ENCODE data around the gene MRTFB. TPM values are rescaled to one million over a fixed set of nuclear protein-coding genes. Genes with fewer than 3 reads are reported as not detected.

The MRTFB gene
- total RNA-seq, 4 donors from 2014 or later: 37.8 to 82.7 (median 47.9) TPM

GRCh38 chr16:14050291-14051027 lies 20.7 kb upstream of the MRTFB start:
- intact Hi-C loops (cut with DNase I; ENCODE audit: low total_unique reads) (no loop called here), in situ Hi-C loops (cut with MboI; ENCODE audit: low pct_ligation_motif_present in 1 of 4, low pct_unique_long_range_greater_than_20kb in 1 of 4, low sequenced_read_pairs in 3 of 4) (loop anchor here in 1 of 4 donors (25.0 kb wide), 1 partner anchor 112 kb away; no protein-coding TSS in a partner anchor)
- TF ChIP-seq POLR2A (IDR thresholded peaks at IDR 0.05): no peak
- TF ChIP-seq CTCF (IDR thresholded peaks at IDR 0.05): no peak
- no peak for TF ChIP-seq POLR2AphosphoS5 (IDR thresholded peaks at IDR 0.05)
- no peak for TF ChIP-seq EP300 (IDR thresholded peaks at IDR 0.05; ENCODE audit: low read depth)
- Histone ChIP-seq H3K4me1 (no peaks in the 10 kb centered on the region), H3K9me3 (no peaks in the 10 kb centered on the region), H3K4me3 (no peak overlapping the region), H3K27me3 (no peaks in the 10 kb centered on the region), H3K27ac (no peak overlapping the region), H3K36me3 (no peaks in the 10 kb centered on the region)
- 52 to 85% methylated on average over 1 to 10 of the region's 10 CpGs for WGBS, 2 donors (ENCODE audit: low coverage in 1 of 2)
- DNase-seq: no peak

GRCh38 chr16:14051103-14051729 lies 19.9 kb upstream of the MRTFB start:
- no peaks in the 10 kb centered on the region for H3K36me3 ChIP-seq
- intact Hi-C loops (cut with DNase I; ENCODE audit: low total_unique reads): no loop called here
- no peak overlapping the region for H3K27ac ChIP-seq
- H3K4me1 ChIP-seq: no peaks in the 10 kb centered on the region
- 90% methylated on average over 5 of the region's 5 CpGs; no CpG with 5 or more reads in 1 of the 2 donors for WGBS, 2 donors (ENCODE audit: low coverage in 1 of 2)
- in situ Hi-C loops (cut with MboI; ENCODE audit: low pct_ligation_motif_present in 1 of 4, low pct_unique_long_range_greater_than_20kb in 1 of 4, low sequenced_read_pairs in 3 of 4): loop anchor here in 1 of 4 donors (25.0 kb wide), 1 partner anchor 111 kb away; no protein-coding TSS in a partner anchor
- DNase-seq: no peak
- H3K9me3 ChIP-seq: no peaks in the 10 kb centered on the region
- no peak for TF ChIP-seq POLR2A (IDR thresholded peaks at IDR 0.05)
- no peak for TF ChIP-seq EP300 (IDR thresholded peaks at IDR 0.05; ENCODE audit: low read depth)
- no peak for TF ChIP-seq POLR2AphosphoS5 (IDR thresholded peaks at IDR 0.05)
- TF ChIP-seq CTCF (IDR thresholded peaks at IDR 0.05): no peak
- H3K4me3 ChIP-seq: no peak overlapping the region
- H3K27me3 ChIP-seq: no peaks in the 10 kb centered on the region

- no peak for DNase-seq
- Histone ChIP-seq H3K4me3 (no peak overlapping the region), H3K27me3 (no peaks in the 10 kb centered on the region), H3K27ac (peak overlapping the region in 1 of 4 donors; percentile 28), H3K4me1 (no peaks in the 10 kb centered on the region), H3K36me3 (no peaks in the 10 kb centered on the region), H3K9me3 (no peaks in the 10 kb centered on the region)
- in situ Hi-C loops (cut with MboI; ENCODE audit: low pct_ligation_motif_present in 1 of 4, low pct_unique_long_range_greater_than_20kb in 1 of 4, low sequenced_read_pairs in 3 of 4) (loop anchor here in 1 of 4 donors (25.0 kb wide), 1 partner anchor 105 kb away; no protein-coding TSS in a partner anchor), intact Hi-C loops (cut with DNase I; ENCODE audit: low total_unique reads) (no loop called here)
- TF ChIP-seq POLR2AphosphoS5 (IDR thresholded peaks at IDR 0.05) (no peak), CTCF (IDR thresholded peaks at IDR 0.05) (no peak), EP300 (IDR thresholded peaks at IDR 0.05; ENCODE audit: low read depth) (no peak), POLR2A (IDR thresholded peaks at IDR 0.05) (no peak)
- 70 to 72% methylated on average over 5 of the region's 5 CpGs for WGBS, 2 donors (ENCODE audit: low coverage in 1 of 2)
These were observed 14.1 kb upstream of the MRTFB start for GRCh38 chr16:14056970-14057369.

- Histone ChIP-seq H3K4me3 (no peak overlapping the region), H3K27me3 (no peaks in the 10 kb centered on the region), H3K4me1 (no peaks in the 10 kb centered on the region), H3K9me3 (no peaks in the 10 kb centered on the region), H3K27ac (peak overlapping the region in 1 of 4 donors; percentile 20), H3K36me3 (no peaks in the 10 kb centered on the region)
- in situ Hi-C loops (cut with MboI; ENCODE audit: low pct_ligation_motif_present in 1 of 4, low pct_unique_long_range_greater_than_20kb in 1 of 4, low sequenced_read_pairs in 3 of 4) (loop anchor here in 1 of 4 donors (25.0 kb wide), 1 partner anchor 104 kb away; no protein-coding TSS in a partner anchor), intact Hi-C loops (cut with DNase I; ENCODE audit: low total_unique reads) (no loop called here)
- WGBS, 2 donors (ENCODE audit: low coverage in 1 of 2): 77 to 88% methylated on average over 5 to 10 of the region's 10 CpGs
- DNase-seq: no peak
- TF ChIP-seq POLR2A (IDR thresholded peaks at IDR 0.05): no peak
These were observed 13.2 kb upstream of the MRTFB start for GRCh38 chr16:14057878-14058382.
